ENCODE results near the gene TMEM273. TPM values are rescaled to one million over a fixed set of nuclear protein-coding genes. Genes with fewer than 3 reads are reported as not detected.

TMEM273 gene
- total RNA-seq, 6 experiments from 2014 or later = 0.86 to 5.3 (median 2.3) TPM

DNA sequence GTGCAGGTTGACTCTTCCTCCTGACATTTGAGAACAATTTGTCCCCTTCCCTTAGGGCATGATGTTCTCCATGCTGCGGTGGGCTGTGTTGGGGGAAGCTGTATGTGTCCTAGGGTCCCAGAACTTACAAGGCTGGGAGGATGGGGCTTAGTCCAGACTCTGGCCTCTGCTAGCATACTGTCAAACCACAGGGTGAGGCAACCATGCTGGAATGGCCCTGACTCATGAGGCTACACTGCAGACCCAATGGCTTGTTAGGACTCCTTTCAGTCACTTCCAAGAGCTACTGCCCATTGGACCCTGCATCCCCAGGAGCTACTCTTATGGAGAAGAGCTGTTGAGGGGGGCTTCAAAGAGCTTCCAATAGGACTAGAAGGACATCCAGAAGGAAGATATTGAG is 34.2 kb downstream of the TMEM273 start:
- H3K27me3 ChIP-seq = no peaks in the 10 kb centered on the region
- H3K27ac ChIP-seq = no peak overlapping the region
- intact Hi-C loops (cut with DNase I) = no loop called here
- ATAC-seq = no peak
- no peak overlapping the region for H3K4me3 ChIP-seq
- no peak for DNase-seq
- TF ChIP-seq, protein P1, sequence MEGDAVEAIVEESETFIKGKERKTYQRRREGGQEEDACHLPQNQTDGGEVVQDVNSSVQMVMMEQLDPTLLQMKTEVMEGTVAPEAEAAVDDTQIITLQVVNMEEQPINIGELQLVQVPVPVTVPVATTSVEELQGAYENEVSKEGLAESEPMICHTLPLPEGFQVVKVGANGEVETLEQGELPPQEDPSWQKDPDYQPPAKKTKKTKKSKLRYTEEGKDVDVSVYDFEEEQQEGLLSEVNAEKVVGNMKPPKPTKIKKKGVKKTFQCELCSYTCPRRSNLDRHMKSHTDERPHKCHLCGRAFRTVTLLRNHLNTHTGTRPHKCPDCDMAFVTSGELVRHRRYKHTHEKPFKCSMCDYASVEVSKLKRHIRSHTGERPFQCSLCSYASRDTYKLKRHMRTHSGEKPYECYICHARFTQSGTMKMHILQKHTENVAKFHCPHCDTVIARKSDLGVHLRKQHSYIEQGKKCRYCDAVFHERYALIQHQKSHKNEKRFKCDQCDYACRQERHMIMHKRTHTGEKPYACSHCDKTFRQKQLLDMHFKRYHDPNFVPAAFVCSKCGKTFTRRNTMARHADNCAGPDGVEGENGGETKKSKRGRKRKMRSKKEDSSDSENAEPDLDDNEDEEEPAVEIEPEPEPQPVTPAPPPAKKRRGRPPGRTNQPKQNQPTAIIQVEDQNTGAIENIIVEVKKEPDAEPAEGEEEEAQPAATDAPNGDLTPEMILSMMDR (IDR thresholded peaks at IDR 0.05) = no peak
- no peak for TF ChIP-seq POLR2A (IDR thresholded peaks at IDR 0.05)
- no peaks in the 10 kb centered on the region for H3K4me1 ChIP-seq
- WGBS (ENCODE audit: insufficient coverage, low coverage, low lambda C conversion rate, missing lambda C conversion rate) = no CpG with 5 or more reads among the region's 1 CpG
- H3K9me3 ChIP-seq = no peaks in the 10 kb centered on the region
- no peaks in the 10 kb centered on the region for H3K36me3 ChIP-seq

DNA sequence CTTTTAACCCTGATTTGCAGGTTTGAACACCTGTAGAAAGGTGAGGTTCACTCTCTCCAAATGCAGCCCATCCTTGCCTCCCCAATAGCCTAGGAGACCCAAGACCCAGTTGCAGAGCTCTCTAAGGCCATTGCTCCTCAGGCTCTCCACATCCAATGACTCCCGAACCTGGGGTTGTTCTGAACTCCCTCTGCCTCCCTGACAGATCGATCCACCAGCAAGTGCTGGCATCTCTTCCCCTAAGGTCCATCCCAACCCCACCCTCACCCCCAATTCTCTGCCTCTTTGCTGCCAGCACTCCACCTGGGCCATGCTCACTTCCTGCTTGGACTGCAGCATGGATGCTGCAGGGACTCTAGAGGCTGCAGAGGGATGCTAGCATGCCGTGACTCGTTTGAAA is 35.1 kb downstream of the TMEM273 start:
- intact Hi-C loops (cut with DNase I) = no loop called here
- TF ChIP-seq POLR2A (IDR thresholded peaks at IDR 0.05) = no peak
- Histone ChIP-seq H3K9me3 (no peaks in the 10 kb centered on the region), H3K36me3 (no peaks in the 10 kb centered on the region), H3K4me3 (no peak overlapping the region), H3K27me3 (no peaks in the 10 kb centered on the region), H3K27ac (no peak overlapping the region), H3K4me1 (no peaks in the 10 kb centered on the region)
- no peak for DNase-seq
- ATAC-seq = no peak
- WGBS (ENCODE audit: insufficient coverage, low coverage, low lambda C conversion rate, missing lambda C conversion rate) = 50% methylated on average over 4 of the region's 4 CpGs

DNA sequence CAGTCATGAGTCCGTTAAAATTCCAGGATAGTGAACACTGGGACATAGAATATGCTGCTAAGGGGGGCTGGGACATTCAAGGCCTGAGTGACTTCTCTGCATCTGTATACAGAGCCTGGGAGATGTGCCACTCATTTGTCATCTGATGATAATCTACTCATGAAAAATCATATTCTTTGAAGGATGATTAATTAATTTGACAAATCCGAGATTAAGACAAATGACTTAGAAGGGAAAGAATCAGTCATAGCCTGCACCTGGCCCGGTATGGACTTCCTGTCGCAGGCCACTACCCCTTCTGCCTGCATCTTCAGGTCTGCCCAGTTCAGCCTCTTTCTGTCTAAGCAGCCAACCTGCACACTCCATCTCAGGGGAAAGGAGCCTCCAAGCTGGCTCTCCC is 35.5 kb downstream of the TMEM273 start:
- no peak overlapping the region for H3K27ac ChIP-seq
- WGBS (ENCODE audit: insufficient coverage, low coverage, low lambda C conversion rate, missing lambda C conversion rate) = 63% methylated on average over 4 of the region's 4 CpGs
- TF ChIP-seq, protein P1 (IDR thresholded peaks at IDR 0.05) = no peak
- no peak for TF ChIP-seq POLR2A (IDR thresholded peaks at IDR 0.05)
- no peak overlapping the region for H3K4me3 ChIP-seq
- ATAC-seq (no peak), DNase-seq (no peak)
- intact Hi-C loops (cut with DNase I) = no loop called here
- peaks cover 0 to 2% (median 0%) of the 10 kb centered on the region in 4 donors for H3K9me3 ChIP-seq
- H3K36me3 ChIP-seq = no peaks in the 10 kb centered on the region
- no peaks in the 10 kb centered on the region for H3K4me1 ChIP-seq
- H3K27me3 ChIP-seq = no peaks in the 10 kb centered on the region

DNA sequence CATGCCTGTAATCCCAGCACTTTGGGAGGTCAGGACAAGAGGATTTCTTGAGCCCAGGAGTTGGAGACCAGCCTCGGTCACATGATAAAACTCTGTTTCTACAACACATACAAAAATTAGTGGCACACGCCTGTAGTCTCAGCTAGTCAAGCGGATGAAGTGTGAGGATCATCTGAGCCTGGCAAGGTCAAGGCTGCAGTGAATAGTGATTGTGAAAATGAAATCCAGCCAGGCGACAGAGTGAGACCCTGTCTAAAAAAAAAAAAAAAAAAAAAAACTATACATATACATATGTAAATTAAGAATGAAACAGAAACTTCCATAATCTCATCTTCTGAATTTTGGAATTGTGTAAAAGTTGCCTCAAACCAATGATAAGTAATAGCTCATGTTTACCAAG is 36.2 kb downstream of the TMEM273 start:
- WGBS (ENCODE audit: insufficient coverage, low coverage, low lambda C conversion rate, missing lambda C conversion rate) = 49% methylated on average over 2 of the region's 4 CpGs
- no peaks in the 10 kb centered on the region for H3K27me3 ChIP-seq
- ATAC-seq (no peak), DNase-seq (no peak)
- H3K27ac ChIP-seq = no peak overlapping the region
- no peak overlapping the region for H3K4me3 ChIP-seq
- H3K9me3 ChIP-seq = peaks cover 0 to 6% (median 0%) of the 10 kb centered on the region in 4 donors
- no peaks in the 10 kb centered on the region for H3K36me3 ChIP-seq
- intact Hi-C loops (cut with DNase I) = no loop called here
- H3K4me1 ChIP-seq = no peaks in the 10 kb centered on the region
- TF ChIP-seq, protein P1 (IDR thresholded peaks at IDR 0.05) = no peak
- TF ChIP-seq POLR2A (IDR thresholded peaks at IDR 0.05) = no peak

DNA sequence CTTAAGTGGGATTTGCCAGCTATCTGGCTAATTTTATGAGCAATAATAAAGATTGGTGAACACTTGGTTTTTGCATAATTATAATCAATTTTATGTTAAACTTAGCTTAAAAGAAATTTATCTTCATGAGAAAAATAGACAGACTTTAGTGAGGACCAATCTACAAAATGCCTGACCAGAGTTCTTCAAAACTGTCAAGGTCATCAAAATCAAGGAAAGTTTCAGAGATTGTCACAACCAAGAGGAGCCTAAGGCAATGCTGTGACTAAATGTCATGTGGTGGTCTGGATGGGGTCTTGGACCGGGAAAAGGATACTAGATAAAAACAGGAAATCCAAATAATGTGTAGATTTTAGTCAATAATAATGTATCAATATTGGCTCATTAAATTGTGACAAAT is 36.7 kb downstream of the TMEM273 start:
- no peak for DNase-seq
- Histone ChIP-seq H3K4me1 (no peaks in the 10 kb centered on the region), H3K36me3 (no peaks in the 10 kb centered on the region), H3K27ac (no peak overlapping the region), H3K4me3 (no peak overlapping the region), H3K27me3 (no peaks in the 10 kb centered on the region), H3K9me3 (peaks cover 0 to 6% (median 0%) of the 10 kb centered on the region in 4 donors)
- intact Hi-C loops (cut with DNase I) = no loop called here
- ATAC-seq = no peak
- TF ChIP-seq, protein P1 (IDR thresholded peaks at IDR 0.05) = no peak
- no peak for TF ChIP-seq POLR2A (IDR thresholded peaks at IDR 0.05)
- 31% methylated on average over 1 of the region's 1 CpG for WGBS (ENCODE audit: insufficient coverage, low coverage, low lambda C conversion rate, missing lambda C conversion rate)
